D721Med (cell line): ENCODE results near the gene HOXC10.

Experiments
- DNase-seq: peaks from one replicate; pipeline ENCODE4 v3.0.0; 2011; ENCODE audit warnings: low spot score; ENCODE audit not compliant: insufficient read length
- FAIRE-seq: peaks from 2 replicates; lab custom pipeline; 2011; peaks lifted over from hg19 to GRCh38; lab: Jason Lieb, UNC
- CTCF ChIP-seq: IDR thresholded peaks from 2 replicates; pipeline ENCODE4 v1.5.1; 2012; ENCODE audit warnings: mild to moderate bottlenecking, control low read depth; ENCODE audit not compliant: insufficient read depth; ENCODE audit errors: missing control alignments

HOXC10 gene

GRCh38 chr12:54018468-54018984 is 33.6 kb downstream of the HOXC10 start:
- FAIRE-seq (no peak), DNase-seq (no peak)
- TF ChIP-seq CTCF, result no peak

- DNase-seq (no peak), FAIRE-seq (no peak)
- no peak for TF ChIP-seq CTCF
These were observed 34.3 kb downstream of the HOXC10 start for GRCh38 chr12:54019091-54019811.

GRCh38 chr12:54019924-54020590 is 35.1 kb downstream of the HOXC10 start:
- no peak for TF ChIP-seq CTCF
- FAIRE-seq (no peak), DNase-seq (no peak)

- FAIRE-seq (no peak), DNase-seq (no peak)
- TF ChIP-seq CTCF, result no peak
These were observed 35.9 kb downstream of the HOXC10 start for GRCh38 chr12:54020591-54021405.

GRCh38 chr12:54021432-54022013 is 36.6 kb downstream of the HOXC10 start:
- no peak for TF ChIP-seq CTCF
- DNase-seq, result no peak
- no peak for FAIRE-seq

- no peak for FAIRE-seq
- DNase-seq, result no peak
- TF ChIP-seq CTCF, result no peak
These were observed 38.3 kb downstream of the HOXC10 start for GRCh38 chr12:54022960-54023884.
